ENCODE data around the gene TGFB1I1.

DNA sequence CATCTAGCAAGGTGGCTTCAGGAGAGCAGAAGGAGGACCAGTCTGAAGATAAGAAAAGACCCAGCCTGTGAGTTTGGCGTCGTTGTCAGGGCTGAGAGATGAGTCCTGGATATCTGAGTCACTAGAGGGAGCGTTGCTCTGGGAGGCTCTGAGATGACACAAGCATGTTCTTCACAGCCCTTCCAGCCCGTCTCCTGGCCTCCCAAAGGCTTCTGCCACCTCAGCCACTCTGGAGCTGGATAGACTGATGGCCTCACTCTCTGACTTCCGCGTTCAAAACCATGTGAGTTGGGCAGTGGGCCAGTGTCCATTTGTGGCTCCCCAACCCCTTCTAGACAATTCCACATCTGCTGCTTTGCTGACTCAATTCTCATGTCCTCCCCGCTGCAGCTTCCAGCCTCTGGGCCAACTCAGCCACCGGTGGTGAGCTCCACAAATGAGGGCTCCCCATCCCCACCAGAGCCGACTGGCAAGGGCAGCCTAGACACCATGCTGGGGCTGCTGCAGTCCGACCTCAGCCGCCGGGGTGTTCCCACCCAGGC lies 2.3 kb downstream of the TGFB1I1 start:
- TF ChIP-seq, protein P1, sequence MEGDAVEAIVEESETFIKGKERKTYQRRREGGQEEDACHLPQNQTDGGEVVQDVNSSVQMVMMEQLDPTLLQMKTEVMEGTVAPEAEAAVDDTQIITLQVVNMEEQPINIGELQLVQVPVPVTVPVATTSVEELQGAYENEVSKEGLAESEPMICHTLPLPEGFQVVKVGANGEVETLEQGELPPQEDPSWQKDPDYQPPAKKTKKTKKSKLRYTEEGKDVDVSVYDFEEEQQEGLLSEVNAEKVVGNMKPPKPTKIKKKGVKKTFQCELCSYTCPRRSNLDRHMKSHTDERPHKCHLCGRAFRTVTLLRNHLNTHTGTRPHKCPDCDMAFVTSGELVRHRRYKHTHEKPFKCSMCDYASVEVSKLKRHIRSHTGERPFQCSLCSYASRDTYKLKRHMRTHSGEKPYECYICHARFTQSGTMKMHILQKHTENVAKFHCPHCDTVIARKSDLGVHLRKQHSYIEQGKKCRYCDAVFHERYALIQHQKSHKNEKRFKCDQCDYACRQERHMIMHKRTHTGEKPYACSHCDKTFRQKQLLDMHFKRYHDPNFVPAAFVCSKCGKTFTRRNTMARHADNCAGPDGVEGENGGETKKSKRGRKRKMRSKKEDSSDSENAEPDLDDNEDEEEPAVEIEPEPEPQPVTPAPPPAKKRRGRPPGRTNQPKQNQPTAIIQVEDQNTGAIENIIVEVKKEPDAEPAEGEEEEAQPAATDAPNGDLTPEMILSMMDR (IDR thresholded peaks at IDR 0.05), result no peak
- TF ChIP-seq POLR2AphosphoS5 (IDR thresholded peaks at IDR 0.05), result no peak
- TF ChIP-seq POLR2A (IDR thresholded peaks at IDR 0.05), result no peak

Data from breast epithelium (tissue), 3 donors.